HG03575 (cell line): Measurements from ENCODE around the gene ATXN10.
"Not testable (repeated sequence)": the region's sequence is repeated elsewhere in the genome, so short reads cannot be mapped to it uniquely, and the experiment has no call there.

Experiments
- ATAC-seq: cut with Tn5 transposase; IDR thresholded peaks from one replicate; pipeline ENCODE4 v1.9.1; 2021; ENCODE audit not compliant: unreplicated experiment, insufficient number of reproducible peaks, low FRiP score; ENCODE audit errors: extremely low read depth

The ATXN10 gene

GRCh38 chr22:45673482-45674175, 2.0 kb downstream of the ATXN10 start:
- ATAC-seq: no peak

DNA sequence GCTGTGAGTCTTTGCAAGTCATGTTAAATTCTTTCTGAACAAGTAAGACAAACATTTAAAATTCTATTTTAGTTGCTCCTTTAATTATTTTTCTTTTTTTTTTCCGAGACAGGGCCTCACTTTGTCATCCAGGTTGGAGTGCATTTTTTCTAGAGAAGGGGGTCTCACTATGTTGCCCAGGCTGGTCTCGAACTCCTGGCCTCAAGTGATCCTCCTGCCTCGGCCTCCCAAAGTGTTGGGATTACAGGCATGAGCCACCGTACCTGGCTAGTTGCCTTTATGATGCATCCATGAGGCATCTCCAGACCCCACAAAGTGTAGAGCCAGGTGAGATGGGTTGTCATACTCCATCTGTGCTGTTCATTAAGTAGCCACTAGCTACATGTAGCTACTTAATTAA, 4.4 kb downstream of the ATXN10 start:
- no peak for ATAC-seq

DNA sequence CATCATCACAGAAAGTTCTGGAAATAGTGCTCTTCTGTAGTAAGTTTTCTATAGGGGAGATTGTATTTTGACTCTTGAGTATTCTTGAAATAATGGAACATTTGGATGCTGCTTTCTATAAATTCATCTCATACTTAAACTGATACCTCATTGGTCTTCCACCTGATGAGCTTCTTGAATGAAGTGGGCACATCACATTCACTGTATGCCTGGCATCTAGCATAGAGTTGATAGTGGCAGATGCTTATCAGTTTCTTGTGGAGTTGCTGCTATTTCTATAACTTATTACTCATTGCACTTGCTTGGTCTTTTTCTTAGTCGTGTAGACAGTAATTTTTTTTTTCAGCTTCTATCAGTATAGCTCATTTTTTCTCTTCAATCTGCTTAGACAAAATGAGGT, 5.4 kb downstream of the ATXN10 start:
- ATAC-seq: no peak

- no peak for ATAC-seq
Measured at GRCh38 chr22:45678961-45679912, 7.6 kb downstream of the ATXN10 start.

DNA sequence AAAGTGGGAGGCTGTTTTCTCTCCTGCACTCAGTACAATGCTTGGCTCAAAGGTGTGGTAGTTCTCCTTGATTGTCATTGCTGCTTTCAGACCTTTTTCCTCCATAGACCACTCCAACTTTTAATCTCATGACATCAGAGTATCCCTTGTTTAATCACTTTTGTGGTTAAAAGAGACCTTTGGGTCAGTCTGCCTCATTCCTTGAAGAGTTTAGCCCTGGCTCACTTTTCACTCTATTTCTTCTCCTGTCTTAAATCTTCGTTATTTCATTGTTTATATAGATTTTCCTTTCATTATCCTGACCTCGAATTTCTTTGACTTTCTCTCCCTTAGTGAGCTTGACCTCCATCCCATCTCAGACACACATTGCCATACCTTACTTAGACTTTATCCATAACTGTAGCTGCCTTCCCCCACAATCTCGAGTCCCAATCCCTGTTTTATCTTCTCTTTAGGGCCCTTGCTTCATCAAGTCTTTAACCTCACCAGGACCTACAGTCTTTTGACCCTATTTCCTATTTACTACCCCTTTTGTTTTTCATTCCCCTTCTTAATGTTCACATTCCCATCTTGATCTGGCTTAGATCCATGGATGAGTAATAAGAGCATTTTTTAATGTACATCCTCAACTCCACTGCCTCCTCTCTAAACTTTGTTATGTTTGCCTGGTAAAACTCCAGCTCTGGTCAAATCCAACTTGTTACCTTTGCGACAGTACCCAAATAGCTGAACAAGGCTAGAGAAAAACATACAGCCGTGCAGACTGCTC, 9.5 kb downstream of the ATXN10 start:
- ATAC-seq: no peak

GRCh38 chr22:45682064-45682463, 10.4 kb downstream of the ATXN10 start:
- ATAC-seq: no peak

GRCh38 chr22:45682773-45683172, 11.1 kb downstream of the ATXN10 start:
- ATAC-seq: not testable (repeated sequence)

GRCh38 chr22:45683248-45683647, 11.6 kb downstream of the ATXN10 start:
- ATAC-seq: no peak

DNA sequence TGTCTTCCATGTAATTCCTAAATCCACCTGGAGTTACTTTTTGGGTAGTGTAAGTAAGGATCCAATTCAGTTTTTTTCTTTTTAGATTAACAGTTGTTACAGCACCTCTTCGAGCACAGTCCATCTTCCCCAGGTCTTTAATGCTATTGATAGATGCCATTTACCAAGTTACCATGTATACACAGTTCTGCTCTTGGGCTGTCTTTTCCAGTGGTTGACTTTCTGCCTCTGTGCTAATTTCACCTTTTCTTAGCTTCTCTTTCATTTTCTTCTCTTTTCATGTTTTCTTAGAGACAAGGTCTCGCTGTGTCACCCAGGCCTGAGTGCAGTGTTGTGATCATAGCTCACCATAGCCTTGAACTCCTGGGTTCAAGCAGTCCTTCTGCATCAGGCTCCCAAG, 12.0 kb downstream of the ATXN10 start:
- no peak for ATAC-seq

GRCh38 chr22:45684169-45684568, 12.5 kb downstream of the ATXN10 start:
- ATAC-seq: no peak

GRCh38 chr22:45684752-45685574, 13.3 kb downstream of the ATXN10 start:
- no peak for ATAC-seq

DNA sequence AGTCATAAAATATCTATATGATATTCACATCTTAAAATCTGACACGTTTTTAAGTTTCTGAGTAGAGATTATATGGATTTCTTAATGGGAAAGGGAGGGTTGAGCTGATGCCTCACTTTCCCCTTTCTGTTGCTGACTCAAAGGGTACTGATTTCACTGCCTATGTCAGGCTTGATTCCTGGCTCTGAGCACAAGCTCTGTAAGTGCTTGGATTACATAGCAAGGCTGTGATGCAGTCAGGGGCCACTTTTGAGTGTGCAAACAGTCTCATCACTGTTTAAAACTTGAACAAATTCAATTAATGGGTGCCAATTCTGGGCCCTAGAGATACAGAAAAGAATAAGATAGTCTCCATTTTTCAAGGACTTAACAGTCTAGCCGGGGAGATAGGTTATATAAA, 14.4 kb downstream of the ATXN10 start:
- no peak for ATAC-seq

DNA sequence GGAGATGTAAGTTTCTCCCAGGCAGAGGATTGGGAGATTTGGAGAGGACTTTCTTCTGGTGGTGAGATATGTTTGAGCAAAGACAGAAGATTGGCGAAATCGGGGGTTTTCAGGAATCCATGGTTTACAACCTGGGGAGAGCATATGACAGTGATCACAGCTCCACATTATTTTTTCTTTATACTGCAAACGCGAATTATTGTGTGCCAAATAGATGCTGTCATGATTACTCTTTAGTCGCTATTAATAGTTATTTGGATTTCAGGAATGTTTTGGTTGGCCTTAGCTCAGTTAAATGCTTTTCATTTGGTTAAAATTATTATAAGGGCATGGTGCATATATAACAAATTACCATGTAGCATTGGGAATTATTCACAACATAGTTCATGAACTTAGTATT, 15.2 kb downstream of the ATXN10 start:
- no peak for ATAC-seq

GRCh38 chr22:45688600-45689080, 17.0 kb downstream of the ATXN10 start:
- no peak for ATAC-seq

DNA sequence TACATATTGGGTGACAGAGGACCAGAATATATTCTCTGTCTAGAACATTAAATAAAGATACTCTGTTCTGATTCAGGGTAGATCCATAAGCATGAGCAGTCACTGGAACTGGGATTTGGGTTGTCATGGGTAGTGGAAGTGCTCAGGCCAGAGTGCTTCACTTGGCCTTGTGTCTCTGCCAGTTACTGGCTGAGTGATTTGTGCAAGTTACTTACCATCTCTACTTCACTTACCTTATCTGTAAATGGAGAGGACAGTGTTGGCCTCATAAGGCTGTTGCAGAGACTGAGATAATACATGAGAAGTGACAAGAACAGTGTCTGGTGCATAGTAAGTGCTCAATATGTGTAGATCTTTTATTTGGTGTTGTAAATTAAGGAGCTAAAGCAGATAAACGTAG, 17.6 kb downstream of the ATXN10 start:
- ATAC-seq: no peak

DNA sequence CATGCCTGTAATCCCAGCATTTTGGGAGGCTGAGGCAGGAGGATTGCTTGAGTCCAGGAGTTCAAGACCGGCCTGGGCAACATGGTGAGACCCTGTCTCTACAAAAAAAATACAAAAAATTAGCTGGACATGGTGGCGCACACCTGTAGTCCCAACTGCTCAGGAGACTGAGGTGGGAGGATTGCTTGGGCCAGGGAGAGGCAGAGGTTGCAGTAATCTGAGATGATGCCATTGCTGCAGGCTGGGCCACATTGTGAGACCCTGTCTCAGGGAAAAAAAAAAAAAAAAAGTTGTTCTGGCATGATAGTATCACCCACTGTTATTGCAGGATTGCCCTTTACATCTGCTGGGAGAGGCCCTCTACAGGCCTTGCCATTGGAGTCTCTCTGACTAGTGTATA, 18.4 kb downstream of the ATXN10 start:
- no peak for ATAC-seq

GRCh38 chr22:45692549-45692948, 20.9 kb downstream of the ATXN10 start:
- no peak for ATAC-seq

DNA sequence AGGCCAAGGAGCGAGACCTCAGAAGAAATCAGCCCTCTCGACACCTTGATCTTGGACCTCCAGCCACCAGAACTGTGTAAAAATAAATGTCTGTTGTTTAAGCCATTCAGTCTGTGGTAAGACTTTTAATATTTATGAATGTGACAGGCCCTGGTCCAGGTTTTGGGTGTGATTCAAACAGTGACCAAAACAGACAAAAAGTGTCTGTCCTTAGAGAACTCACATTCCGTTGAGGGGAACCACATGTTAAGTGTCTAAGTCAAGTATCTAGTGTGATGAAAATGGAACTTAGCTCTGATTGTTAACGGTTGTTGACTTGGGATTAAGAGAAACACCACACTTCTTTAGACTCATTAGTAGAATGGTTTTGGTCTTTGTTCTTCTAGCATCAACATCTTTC, 22.2 kb downstream of the ATXN10 start:
- no peak for ATAC-seq

DNA sequence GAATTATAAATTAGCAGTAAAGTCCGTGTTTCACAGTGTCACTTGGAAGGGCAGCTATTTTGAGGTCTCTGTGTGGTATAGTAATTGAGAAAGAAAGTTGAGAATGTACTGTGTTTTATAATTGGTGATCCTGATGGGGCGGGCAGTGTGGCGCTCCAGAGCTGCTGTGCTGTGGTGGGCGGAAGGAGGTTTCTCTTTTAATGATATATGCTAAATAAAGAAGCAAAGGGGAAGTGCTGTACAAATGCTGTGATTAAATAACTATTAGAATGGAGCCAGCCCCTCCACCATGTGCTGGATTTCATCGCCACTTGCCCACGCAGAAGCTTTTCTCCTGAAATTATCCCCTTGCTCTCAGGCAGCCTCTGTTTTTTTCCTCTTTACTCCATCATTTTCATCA, 24.6 kb downstream of the ATXN10 start:
- no peak for ATAC-seq
